ENCODE data around the gene IQGAP2.
"Not testable (repeated sequence)": the region's sequence is repeated elsewhere in the genome, so short reads cannot be mapped to it uniquely, and the experiment has no call there.

The IQGAP2 gene

DNA sequence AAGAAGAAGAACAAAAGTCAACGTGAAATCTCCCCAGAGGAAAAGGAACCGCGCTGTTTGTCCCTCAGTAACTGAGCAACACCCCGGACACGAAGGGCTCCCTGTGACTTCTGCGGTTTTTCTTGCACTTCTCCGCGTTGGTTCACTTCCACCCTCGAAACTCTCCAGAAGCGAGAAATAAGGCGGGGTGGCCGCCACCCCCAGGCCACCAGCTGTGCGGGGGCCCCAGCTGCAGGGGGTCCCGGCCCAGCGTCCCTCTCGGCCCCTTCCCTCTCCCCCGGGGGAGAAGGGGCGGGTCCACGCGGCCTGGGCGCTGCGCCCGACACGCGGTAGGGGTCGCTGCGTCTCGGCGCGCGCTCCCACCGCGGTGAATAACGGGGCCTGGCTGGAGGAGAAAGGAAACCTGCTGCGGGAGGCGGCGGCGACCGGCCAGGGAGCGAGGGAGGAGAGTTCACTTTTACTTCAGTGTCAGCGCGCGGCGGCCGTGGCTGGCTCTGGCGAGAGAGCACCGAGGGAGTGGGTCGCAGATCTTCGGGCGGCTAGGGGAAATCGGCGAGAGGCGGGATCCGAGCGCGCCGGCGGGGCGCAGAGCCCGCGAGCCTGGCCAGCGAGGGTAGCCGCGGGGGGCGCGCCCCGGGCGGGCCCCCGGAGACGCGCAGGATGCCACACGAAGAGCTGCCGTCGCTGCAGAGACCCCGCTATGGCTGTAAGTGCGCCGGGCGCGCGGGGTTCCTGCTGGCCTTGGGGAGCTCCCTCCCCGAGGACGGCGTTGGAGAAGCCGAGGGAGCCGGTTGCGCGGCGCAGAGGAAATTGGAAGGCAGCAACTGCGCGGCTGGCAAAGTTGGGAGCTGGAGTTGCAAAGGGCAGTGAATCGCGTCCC, at the start of gene IQGAP2:
IQGAP2 (plus strand) TSS at position 400 of the 880 bp plus-strand sequence; CDS start at position 661, 261 bp downstream.
- peak; percentile 58 to 69 for ATAC-seq

DNA sequence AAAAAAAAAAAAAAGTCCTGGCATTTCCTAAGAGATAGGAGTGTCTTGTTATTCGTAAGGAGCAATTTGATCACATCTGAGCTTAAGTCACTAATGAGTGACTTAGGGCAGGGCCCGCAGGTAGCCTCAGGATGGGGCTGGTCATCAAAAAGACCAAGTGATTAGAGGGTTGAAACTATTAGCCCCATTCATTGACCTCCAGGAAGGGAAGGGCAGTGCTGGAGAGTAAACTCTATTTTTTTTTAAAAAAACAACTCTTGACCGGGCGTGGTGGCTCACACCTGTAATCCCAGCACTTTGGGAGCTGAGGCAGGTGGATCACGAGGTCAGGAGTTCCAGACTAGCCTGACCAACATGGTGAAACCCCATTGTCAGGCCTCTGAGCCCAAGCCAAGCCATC, 46.2 kb upstream of the IQGAP2 start:
- ATAC-seq = no peak

- ATAC-seq = no peak
These were observed 39.5 kb upstream of the IQGAP2 start for GRCh38 chr5:76363352-76364225.

DNA sequence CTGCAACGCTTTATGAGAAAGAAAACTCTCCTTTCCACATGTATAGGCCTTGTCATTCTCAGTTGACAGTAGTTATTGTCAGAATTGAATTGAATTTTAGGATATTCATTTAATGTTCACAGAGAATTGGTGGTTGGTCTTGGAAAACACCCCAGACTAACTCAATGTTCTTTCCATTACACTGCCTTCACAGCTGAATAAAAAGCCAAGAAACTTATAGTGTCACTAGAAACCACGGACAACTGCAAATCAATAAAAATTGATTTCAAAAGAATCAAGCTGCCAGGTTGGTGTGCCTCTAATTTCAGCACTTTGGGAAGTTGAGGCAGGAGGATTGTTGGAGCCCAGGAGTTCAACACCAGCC, 38.9 kb upstream of the IQGAP2 start:
- ATAC-seq = no peak

DNA sequence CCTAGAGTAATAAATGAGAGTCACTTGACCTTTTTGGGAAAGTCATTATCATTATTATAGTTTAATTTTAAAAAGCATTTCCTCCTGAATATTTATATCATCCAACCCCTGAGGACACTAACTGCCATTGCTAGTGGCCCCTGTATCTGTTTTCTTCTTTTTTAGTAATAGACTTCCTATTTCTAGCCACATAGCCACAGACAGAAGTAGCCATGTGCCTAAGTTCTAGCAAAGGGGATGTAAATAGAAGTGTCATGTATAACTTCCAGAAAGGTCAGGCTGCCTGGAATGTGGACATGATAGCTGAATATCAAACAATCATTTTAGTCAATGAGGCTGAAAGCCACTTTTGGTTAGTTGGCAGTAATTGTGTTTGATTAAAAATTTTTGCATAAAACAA, 37.5 kb upstream of the IQGAP2 start:
- no peak for ATAC-seq

GRCh38 chr5:76366596-76366995, 36.5 kb upstream of the IQGAP2 start:
- no peak for ATAC-seq

DNA sequence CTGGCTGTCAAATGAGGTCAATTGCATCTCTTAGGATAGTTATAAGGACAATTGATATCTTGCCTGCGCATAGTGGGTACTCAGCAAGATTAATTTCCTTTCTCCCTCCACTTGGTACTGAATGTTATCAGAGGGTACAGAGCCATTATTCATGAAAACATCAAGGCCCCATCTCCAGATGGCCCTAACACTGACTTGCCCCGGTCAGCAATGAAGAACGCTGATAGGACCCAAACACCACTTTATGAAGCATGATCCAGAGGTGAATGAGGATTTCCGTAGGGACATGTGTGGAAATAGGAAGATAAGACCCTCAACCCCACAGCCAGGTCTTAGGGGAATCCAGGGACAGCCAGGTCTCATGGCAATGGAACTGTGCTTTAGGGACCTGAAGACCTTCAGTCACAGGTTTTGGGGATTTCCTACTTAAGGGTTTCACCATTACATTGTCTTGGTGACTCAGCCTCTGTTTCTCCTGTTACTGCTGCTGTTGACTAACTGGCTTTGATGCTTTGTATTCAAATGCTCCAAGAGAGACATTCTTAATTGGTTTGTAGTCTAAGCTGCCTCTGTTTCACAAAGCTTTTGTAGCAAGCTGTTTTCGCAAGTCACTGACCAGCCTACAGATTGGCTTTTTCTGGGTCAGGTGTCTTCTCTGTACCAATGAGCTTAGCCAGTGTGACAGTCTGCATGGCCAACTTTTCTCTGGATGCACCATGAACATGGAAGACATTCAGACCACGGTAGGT, 35.3 kb upstream of the IQGAP2 start:
- ATAC-seq = peak; percentile 97 to 98

GRCh38 chr5:76368941-76369340, 34.1 kb upstream of the IQGAP2 start:
- no peak for ATAC-seq

DNA sequence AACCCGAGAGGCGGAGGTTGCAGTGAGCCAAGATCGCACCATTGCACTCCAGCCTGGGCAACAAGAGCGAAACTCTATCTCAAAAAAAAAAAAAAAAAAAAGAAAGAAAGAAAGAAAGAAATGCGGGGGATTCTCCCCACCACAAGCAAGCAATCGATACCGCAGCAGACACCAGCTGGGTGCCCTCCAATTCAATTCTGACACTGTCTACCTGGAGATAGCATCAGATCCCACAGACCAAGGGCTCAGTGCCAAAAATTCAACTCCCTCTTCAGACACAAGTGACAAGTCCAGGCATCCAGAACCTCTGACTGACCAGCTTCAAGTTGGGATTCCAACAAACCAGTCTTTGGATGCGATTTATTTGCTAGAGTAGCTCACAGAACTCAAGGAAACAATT, 33.4 kb upstream of the IQGAP2 start:
- not testable (repeated sequence) for ATAC-seq

DNA sequence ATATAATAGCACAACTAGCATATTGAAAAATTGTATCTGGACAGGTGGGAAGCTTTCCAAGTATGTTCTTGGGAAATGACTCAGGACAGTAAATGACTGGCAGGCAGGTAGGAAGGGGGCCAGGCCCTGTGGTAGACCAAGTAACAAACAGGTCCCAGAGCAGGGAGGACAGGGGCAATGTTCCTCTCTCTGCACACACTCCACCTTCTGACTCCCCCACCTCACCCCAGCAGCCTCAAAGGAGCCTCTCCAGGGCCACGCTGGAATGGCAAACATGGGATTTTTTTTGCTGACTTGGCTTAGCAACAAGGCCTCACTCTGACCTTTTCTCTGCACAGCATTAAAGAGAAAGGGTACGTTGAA, 31.1 kb upstream of the IQGAP2 start:
- ATAC-seq = no peak

- ATAC-seq = no peak
These were observed 30.6 kb upstream of the IQGAP2 start for GRCh38 chr5:76372323-76373054.

- ATAC-seq = no peak
These were observed 26.8 kb upstream of the IQGAP2 start for GRCh38 chr5:76376148-76376865.

GRCh38 chr5:76376866-76377230, 26.2 kb upstream of the IQGAP2 start:
- no peak for ATAC-seq

DNA sequence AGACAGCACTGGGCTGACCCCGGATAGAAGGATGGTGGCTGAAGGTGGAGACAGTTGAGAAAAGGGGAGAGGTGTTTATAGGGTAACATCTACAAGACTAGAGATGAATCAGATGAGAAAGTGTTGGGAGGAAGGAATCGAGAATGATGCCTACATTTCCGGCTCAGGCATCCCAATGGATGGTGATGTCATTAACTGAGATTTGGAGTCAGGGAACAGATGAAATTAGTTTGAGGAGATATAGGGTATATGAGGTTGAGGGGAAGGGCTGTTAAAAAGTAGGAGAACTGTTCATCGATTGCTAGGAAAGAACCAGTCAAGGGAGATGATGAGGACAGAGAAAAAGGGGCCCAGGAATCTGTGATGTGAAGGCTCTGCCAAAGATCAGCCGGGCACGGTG, 24.7 kb upstream of the IQGAP2 start:
- ATAC-seq = no peak

DNA sequence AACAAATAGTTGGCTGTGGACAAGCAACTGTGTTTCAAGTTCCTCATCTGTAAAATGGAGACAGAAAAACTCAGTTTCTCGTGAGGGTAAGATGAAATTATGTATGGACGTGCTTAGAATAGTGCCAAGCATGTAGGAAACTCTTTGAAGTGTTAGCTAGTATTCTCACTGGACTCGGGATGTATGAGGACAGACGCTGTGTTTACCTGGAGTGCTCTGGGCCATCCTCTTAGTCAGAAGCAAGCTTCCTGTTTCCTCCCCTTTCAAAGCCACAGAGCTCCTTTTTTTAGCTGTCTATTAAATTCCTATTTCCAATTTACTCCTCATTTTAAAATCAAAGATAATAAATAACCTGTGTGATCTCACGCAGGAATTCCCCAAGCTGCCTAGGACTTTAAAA, 23.8 kb upstream of the IQGAP2 start:
- peak in 1 of 2 donors; percentile 13 for ATAC-seq

DNA sequence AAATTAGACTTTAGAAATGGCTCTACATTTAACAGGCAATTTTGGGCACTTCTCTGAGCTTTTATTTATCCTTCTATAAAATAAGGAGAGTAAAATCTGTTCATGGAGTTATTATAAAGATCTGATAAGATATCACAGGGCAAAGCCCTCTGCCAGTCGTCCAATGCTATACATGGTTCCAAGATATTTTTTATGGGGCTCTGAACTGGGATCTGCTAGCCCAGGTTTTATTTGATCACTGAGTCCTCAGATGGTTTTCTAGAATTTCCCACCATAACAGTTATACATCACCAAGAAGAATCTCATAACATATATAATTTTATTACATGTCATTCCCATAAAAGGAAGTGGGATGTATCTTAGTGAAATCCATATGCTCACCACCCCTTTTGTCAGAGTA, 23.2 kb upstream of the IQGAP2 start:
- no peak for ATAC-seq

GRCh38 chr5:76380346-76381066, 22.6 kb upstream of the IQGAP2 start:
- ATAC-seq = no peak

- peak; percentile 67 to 87 for ATAC-seq
These were observed 19.8 kb upstream of the IQGAP2 start for GRCh38 chr5:76383126-76383832.

GRCh38 chr5:76384189-76384588, 18.9 kb upstream of the IQGAP2 start:
- no peak for ATAC-seq

DNA sequence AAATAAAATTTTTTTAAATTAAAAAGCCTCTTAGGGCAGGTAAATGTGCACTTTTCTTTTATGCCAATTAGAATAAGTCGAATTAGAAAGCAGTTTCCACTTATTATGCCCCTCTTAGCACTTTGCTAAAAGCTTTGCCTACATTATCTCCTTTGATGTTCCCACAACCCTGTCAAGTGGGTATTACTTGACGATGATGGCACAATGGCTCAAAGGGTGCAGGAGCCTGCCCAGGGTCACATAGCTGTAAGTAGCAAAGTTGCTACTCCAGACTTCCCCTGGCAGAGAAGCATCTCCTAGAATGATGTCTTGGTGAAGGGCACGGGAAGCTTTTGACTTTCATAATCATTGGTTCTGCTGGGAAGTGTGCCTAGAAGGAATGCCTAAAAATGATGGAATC, 18.4 kb upstream of the IQGAP2 start:
- no peak for ATAC-seq
